ENCODE measurements around the gene GCNT1. TPM values are rescaled to one million over a fixed set of nuclear protein-coding genes. Genes with fewer than 3 reads are reported as not detected.
"Not testable (repeated sequence)": the region's sequence is repeated elsewhere in the genome, so short reads cannot be mapped to it uniquely, and the experiment has no call there.

GCNT1 gene
- total RNA-seq, 1 experiment from 2014 or later, result 13.1 TPM

DNA sequence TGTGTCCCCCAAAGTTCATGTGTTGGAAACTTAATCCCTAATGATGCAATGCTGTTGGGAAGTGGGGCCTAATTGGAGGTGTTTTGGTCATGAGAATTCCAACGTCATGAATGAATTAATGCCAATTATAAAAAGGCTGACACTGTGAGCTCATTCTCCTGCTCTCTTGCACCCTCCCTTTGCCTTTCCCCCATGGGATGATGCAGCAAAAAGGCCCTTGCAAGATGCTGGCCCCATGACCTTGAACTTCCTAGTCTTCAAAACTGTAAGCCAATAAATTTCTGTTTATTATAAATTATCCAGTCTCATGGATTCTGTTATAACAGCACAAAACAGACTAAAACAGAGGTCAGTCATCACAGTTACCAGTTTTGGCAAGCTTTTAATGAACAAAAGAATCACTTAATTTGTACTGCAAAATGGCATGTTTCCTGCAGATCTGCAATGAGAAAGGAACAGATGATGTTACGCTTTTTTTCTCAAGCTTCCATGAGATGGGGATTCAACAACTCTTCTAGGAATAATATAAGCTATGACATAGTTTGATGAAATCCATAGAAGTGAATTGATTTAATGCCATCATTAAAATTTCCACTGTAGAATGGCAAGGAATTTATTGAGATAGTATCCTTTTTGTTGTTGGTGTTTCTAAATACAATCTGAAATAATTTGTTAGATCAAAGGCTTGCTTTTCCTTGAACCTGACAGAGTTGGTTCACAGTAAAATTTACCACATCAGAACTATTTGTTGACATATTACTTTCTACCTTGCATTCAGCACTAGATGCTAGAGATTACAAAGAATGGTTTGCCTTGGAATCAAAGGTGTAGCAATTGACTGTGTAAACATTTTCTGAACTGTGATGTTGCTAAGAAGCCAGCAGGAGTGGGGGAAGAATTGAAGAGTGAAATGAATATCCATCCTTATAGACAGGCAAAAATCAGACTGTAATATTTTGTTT is 35.5 kb upstream of the GCNT1 start:
- Histone ChIP-seq H2AFZ (ENCODE audit: low read length) (no peak overlapping the region), H4K20me1 (ENCODE audit: insufficient read depth, low read depth, low read length) (no peaks in the 10 kb centered on the region), H3K4me3 (ENCODE audit: low read length) (no peak overlapping the region), H3K79me2 (ENCODE audit: low read length) (no peaks in the 10 kb centered on the region), H3K27ac (ENCODE audit: low read length) (no peak overlapping the region), H3K36me3 (ENCODE audit: insufficient read depth, low read length) (no peaks in the 10 kb centered on the region), H3K4me1 (ENCODE audit: low read length) (no peaks in the 10 kb centered on the region), H3K27me3 (ENCODE audit: low read length) (no peaks in the 10 kb centered on the region), H3K4me2 (ENCODE audit: low read depth, low read length, poor library complexity, severe bottlenecking) (no peak overlapping the region), H3K9me3 (ENCODE audit: low read length) (no peaks in the 10 kb centered on the region), H3K9ac (ENCODE audit: low read length) (no peak overlapping the region), H3K9me2 (replicated peaks; ENCODE audit: insufficient read depth, low read length) (no peaks in the 10 kb centered on the region)
- no peak for DNase-seq

- no peak overlapping the region for H3K9ac ChIP-seq (ENCODE audit: low read length)
- no peaks in the 10 kb centered on the region for H3K27me3 ChIP-seq (ENCODE audit: low read length)
- H3K36me3 ChIP-seq (ENCODE audit: insufficient read depth, low read length), result no peaks in the 10 kb centered on the region
- H4K20me1 ChIP-seq (ENCODE audit: insufficient read depth, low read depth, low read length), result no peaks in the 10 kb centered on the region
- H2AFZ ChIP-seq (ENCODE audit: low read length), result no peak overlapping the region
- H3K4me3 ChIP-seq (ENCODE audit: low read length), result no peak overlapping the region
- no peaks in the 10 kb centered on the region for H3K9me3 ChIP-seq (ENCODE audit: low read length)
- H3K79me2 ChIP-seq (ENCODE audit: low read length), result no peaks in the 10 kb centered on the region
- no peak overlapping the region for H3K27ac ChIP-seq (ENCODE audit: low read length)
- no peak for DNase-seq
- no peaks in the 10 kb centered on the region for H3K4me1 ChIP-seq (ENCODE audit: low read length)
- no peak overlapping the region for H3K4me2 ChIP-seq (ENCODE audit: low read depth, low read length, poor library complexity, severe bottlenecking)
- no peaks in the 10 kb centered on the region for H3K9me2 ChIP-seq (replicated peaks; ENCODE audit: insufficient read depth, low read length)
Measured at GRCh38 chr9:76424491-76424890, 34.5 kb upstream of the GCNT1 start.

DNA sequence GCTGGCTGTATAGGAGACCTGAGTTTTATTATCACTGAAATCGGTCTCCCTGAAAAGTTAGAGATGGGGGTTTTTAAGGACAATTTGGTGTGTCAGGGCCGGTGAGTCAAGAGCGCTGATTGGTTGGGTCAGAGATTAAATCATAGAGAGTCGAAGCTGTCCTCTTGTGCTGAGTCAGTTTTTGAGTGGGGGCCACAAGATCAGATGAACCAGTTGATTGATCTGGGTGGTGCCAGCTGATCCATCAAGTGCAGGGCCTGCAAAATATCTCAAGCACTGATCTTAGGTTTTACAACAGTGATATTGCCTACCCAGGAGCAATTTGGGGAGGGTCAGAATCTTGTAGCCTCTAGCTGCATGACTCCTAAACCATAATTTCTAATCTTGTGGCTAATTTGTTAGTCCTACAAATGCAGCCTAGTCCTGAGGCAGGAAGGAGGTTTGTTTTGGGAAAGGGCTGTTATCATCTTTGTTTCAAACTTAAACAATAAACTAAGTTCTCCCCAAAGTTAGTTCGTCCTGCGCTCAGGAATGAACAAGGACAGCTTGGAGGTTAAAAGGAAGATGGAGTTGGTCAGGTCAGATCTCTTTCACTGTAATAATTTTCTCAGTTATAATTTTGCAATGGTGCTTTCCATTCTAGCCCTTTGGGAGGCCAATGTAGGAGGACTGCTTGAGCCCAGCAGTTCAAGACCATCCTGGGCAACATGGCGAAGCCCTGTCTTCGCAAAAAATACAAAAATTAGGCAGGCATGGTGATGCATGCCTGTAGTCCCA is 33.1 kb upstream of the GCNT1 start:
- Histone ChIP-seq H3K4me2 (ENCODE audit: low read depth, low read length, poor library complexity, severe bottlenecking) (no peak overlapping the region), H3K9me3 (ENCODE audit: low read length) (no peaks in the 10 kb centered on the region), H3K79me2 (ENCODE audit: low read length) (no peaks in the 10 kb centered on the region), H3K36me3 (ENCODE audit: insufficient read depth, low read length) (no peaks in the 10 kb centered on the region), H3K4me3 (ENCODE audit: low read length) (no peak overlapping the region), H3K9me2 (replicated peaks; ENCODE audit: insufficient read depth, low read length) (no peaks in the 10 kb centered on the region), H4K20me1 (ENCODE audit: insufficient read depth, low read depth, low read length) (no peaks in the 10 kb centered on the region), H3K27me3 (ENCODE audit: low read length) (no peaks in the 10 kb centered on the region), H3K9ac (ENCODE audit: low read length) (no peak overlapping the region), H3K4me1 (ENCODE audit: low read length) (no peaks in the 10 kb centered on the region), H2AFZ (ENCODE audit: low read length) (no peak overlapping the region), H3K27ac (ENCODE audit: low read length) (no peak overlapping the region)
- no peak for DNase-seq

- H3K4me1 ChIP-seq (ENCODE audit: low read length), result no peaks in the 10 kb centered on the region
- no peak overlapping the region for H3K4me2 ChIP-seq (ENCODE audit: low read depth, low read length, poor library complexity, severe bottlenecking)
- no peaks in the 10 kb centered on the region for H4K20me1 ChIP-seq (ENCODE audit: insufficient read depth, low read depth, low read length)
- no peaks in the 10 kb centered on the region for H3K36me3 ChIP-seq (ENCODE audit: insufficient read depth, low read length)
- H3K79me2 ChIP-seq (ENCODE audit: low read length), result no peaks in the 10 kb centered on the region
- no peak overlapping the region for H3K9ac ChIP-seq (ENCODE audit: low read length)
- no peak overlapping the region for H3K27ac ChIP-seq (ENCODE audit: low read length)
- no peaks in the 10 kb centered on the region for H3K9me2 ChIP-seq (replicated peaks; ENCODE audit: insufficient read depth, low read length)
- H2AFZ ChIP-seq (ENCODE audit: low read length), result no peak overlapping the region
- no peak for DNase-seq
- H3K4me3 ChIP-seq (ENCODE audit: low read length), result no peak overlapping the region
- H3K9me3 ChIP-seq (ENCODE audit: low read length), result no peaks in the 10 kb centered on the region
- no peaks in the 10 kb centered on the region for H3K27me3 ChIP-seq (ENCODE audit: low read length)
Measured at GRCh38 chr9:76426807-76427419, 32.1 kb upstream of the GCNT1 start.

DNA sequence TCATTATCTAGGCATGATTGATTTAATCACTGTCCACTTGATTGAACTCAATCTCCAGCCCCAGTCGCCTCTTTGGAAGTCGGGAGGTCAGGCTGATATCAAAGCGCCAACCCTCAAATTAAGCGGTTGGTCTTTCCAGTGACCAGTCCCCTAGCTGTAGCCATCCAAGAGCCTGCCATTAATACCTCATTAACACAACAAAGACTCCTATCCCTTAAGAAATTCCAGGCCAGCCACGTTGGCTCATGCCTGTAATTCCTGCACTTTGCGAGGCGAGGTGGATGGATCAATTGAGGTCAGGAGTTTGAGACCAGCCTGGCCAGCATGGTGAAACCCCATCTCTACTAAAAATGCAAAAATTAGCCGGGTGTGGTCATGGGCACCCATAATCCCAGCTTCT is 27.4 kb upstream of the GCNT1 start:
- no peak for DNase-seq
- H3K9me3 ChIP-seq (ENCODE audit: low read length), result no peaks in the 10 kb centered on the region
- H3K27me3 ChIP-seq (ENCODE audit: low read length), result no peaks in the 10 kb centered on the region
- H3K9me2 ChIP-seq (replicated peaks; ENCODE audit: insufficient read depth, low read length), result no peaks in the 10 kb centered on the region
- no peaks in the 10 kb centered on the region for H3K79me2 ChIP-seq (ENCODE audit: low read length)
- no peaks in the 10 kb centered on the region for H3K36me3 ChIP-seq (ENCODE audit: insufficient read depth, low read length)
- H3K4me2 ChIP-seq (ENCODE audit: low read depth, low read length, poor library complexity, severe bottlenecking), result no peak overlapping the region
- H3K4me3 ChIP-seq (ENCODE audit: low read length), result no peak overlapping the region
- H3K9ac ChIP-seq (ENCODE audit: low read length), result no peak overlapping the region
- H4K20me1 ChIP-seq (ENCODE audit: insufficient read depth, low read depth, low read length), result no peaks in the 10 kb centered on the region
- H3K4me1 ChIP-seq (ENCODE audit: low read length), result no peaks in the 10 kb centered on the region
- no peak overlapping the region for H3K27ac ChIP-seq (ENCODE audit: low read length)
- H2AFZ ChIP-seq (ENCODE audit: low read length), result no peak overlapping the region

DNA sequence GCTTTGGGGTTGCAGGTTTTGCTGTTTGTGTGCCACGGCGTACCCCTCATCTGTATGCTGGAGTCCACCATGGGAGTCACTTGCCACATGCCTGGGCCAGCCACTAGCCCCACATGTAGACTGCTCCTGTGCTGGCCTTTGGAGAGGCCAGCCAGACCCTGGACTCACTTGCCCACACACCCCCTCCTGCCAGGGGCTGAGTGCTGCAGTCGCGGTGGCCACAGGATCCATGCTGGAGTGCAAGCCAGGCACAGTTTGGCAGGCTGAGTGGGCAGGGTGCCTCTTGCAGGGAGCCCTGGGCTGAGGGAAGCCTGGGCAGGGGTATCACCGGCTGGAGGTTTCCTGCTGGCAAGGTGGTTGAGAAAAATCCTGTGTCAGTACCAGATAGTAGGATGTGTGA is 25.6 kb upstream of the GCNT1 start:
- H3K27me3 ChIP-seq (ENCODE audit: low read length), result no peaks in the 10 kb centered on the region
- H2AFZ ChIP-seq (ENCODE audit: low read length), result no peak overlapping the region
- H3K4me3 ChIP-seq (ENCODE audit: low read length), result no peak overlapping the region
- no peaks in the 10 kb centered on the region for H3K9me2 ChIP-seq (replicated peaks; ENCODE audit: insufficient read depth, low read length)
- H3K9me3 ChIP-seq (ENCODE audit: low read length), result no peaks in the 10 kb centered on the region
- H3K9ac ChIP-seq (ENCODE audit: low read length), result no peak overlapping the region
- H3K4me1 ChIP-seq (ENCODE audit: low read length), result no peaks in the 10 kb centered on the region
- H3K79me2 ChIP-seq (ENCODE audit: low read length), result no peaks in the 10 kb centered on the region
- no peaks in the 10 kb centered on the region for H4K20me1 ChIP-seq (ENCODE audit: insufficient read depth, low read depth, low read length)
- no peak overlapping the region for H3K27ac ChIP-seq (ENCODE audit: low read length)
- no peak for DNase-seq
- no peaks in the 10 kb centered on the region for H3K36me3 ChIP-seq (ENCODE audit: insufficient read depth, low read length)
- no peak overlapping the region for H3K4me2 ChIP-seq (ENCODE audit: low read depth, low read length, poor library complexity, severe bottlenecking)

GRCh38 chr9:76433836-76434235 is 25.1 kb upstream of the GCNT1 start:
- Histone ChIP-seq H3K27ac (ENCODE audit: low read length) (no peak overlapping the region), H3K4me1 (ENCODE audit: low read length) (no peaks in the 10 kb centered on the region), H3K9ac (ENCODE audit: low read length) (no peak overlapping the region), H2AFZ (ENCODE audit: low read length) (no peak overlapping the region), H4K20me1 (ENCODE audit: insufficient read depth, low read depth, low read length) (no peaks in the 10 kb centered on the region), H3K4me3 (ENCODE audit: low read length) (no peak overlapping the region), H3K9me2 (replicated peaks; ENCODE audit: insufficient read depth, low read length) (no peaks in the 10 kb centered on the region), H3K36me3 (ENCODE audit: insufficient read depth, low read length) (no peaks in the 10 kb centered on the region), H3K79me2 (ENCODE audit: low read length) (no peaks in the 10 kb centered on the region), H3K27me3 (ENCODE audit: low read length) (no peaks in the 10 kb centered on the region), H3K9me3 (ENCODE audit: low read length) (no peaks in the 10 kb centered on the region), H3K4me2 (ENCODE audit: low read depth, low read length, poor library complexity, severe bottlenecking) (no peak overlapping the region)
- DNase-seq, result no peak

DNA sequence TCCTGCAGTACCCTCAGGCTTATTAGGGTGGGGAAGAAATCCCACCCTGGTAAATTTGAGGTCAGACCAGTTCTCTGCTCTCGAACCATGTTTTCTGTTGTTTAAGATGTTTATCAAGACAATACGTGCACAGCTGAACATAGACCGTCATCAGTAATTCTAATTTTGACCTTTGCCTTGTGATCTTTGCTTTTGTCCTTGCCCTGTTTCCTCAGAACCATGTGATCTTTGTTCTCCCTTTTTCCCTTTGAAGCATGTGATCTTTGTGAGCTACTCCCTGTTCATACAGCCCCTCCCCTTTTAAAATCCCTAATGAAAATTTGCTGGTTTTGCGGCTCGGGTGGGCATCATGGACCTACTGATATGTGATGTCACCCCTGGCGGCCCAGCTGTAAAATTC is 24.1 kb upstream of the GCNT1 start:
- H3K27ac ChIP-seq (ENCODE audit: low read length), result not testable (repeated sequence)

More for the DNA sequence above, 24.1 kb upstream of the GCNT1 start:
- not testable (repeated sequence) for H3K4me2 ChIP-seq (ENCODE audit: low read depth, low read length, poor library complexity, severe bottlenecking); H3K9me3 ChIP-seq (ENCODE audit: low read length); H3K27me3 ChIP-seq (ENCODE audit: low read length); H3K9me2 ChIP-seq (replicated peaks; ENCODE audit: insufficient read depth, low read length); H3K79me2 ChIP-seq (ENCODE audit: low read length); H3K4me1 ChIP-seq (ENCODE audit: low read length); H4K20me1 ChIP-seq (ENCODE audit: insufficient read depth, low read depth, low read length); H3K36me3 ChIP-seq (ENCODE audit: insufficient read depth, low read length); DNase-seq; H3K4me3 ChIP-seq (ENCODE audit: low read length); H2AFZ ChIP-seq (ENCODE audit: low read length); H3K9ac ChIP-seq (ENCODE audit: low read length)
